Measurements from ENCODE around the gene PCDHGB3. TPM values are rescaled to one million over a fixed set of nuclear protein-coding genes. Genes with fewer than 3 reads are reported as not detected.

Gene PCDHGB3
- total RNA-seq (10 to 100 TPM in 4 of 9 donors, 1 to 10 TPM in 5; 4.0 to 14.9 (median 9.8) TPM), polyA plus RNA-seq (1 to 10 TPM; 1.7 to 5.4 TPM)
- long read RNA-seq, donor 1 = 0 reads
- long read RNA-seq, donor 2 = 0 reads
- long read RNA-seq, donor 3 = 0 reads

DNA sequence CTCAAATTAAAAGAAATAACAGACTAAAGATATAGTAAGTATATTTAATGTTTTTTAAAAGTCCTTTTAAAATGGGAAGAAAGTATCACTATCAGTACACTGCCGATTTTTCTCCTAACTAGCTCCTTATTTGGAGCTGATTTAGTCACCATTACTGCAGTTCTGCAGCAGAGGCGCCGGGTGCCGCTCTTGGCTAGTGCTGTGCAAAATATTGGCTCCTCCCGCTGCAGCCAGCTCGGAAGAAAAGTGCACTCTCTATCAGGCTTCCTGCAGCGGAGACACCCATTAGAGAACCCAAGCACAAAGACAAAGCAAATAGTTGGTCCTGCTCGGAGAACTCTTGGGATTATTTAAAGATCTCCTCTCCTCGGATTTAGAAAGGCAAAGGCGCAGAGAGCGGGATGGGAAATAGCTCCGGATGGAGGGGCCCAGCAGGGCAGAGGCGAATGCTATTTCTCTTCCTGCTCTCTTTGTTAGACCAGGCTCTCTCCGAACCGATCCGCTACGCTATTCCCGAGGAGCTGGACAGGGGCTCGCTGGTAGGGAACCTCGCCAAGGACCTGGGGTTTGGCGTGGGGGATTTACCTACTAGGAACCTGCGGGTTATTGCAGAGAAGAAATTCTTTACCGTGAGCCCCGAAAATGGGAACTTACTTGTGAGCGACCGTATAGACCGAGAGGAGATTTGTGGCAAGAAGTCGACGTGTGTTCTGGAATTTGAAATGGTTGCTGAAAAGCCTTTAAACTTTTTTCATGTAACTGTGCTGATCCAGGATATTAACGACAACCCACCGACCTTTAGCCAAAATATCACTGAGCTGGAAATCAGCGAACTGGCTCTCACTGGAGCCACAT lies at the start of gene PCDHGB3:
Gene PCDHGB3 (plus strand): TSS at position 249 of the 855 bp plus-strand sequence. CDS start 153 bp downstream, at position 402.
- 22 to 39% (median 27%) methylated on average over 30 to 32 of the region's 32 CpGs for WGBS, 4 donors
- H3K4me1 ChIP-seq = peaks cover 0 to 31% (median 2%) of the 10 kb centered on the region in 12 donors
- peaks cover 0 to 100% (median 62%) of the 10 kb centered on the region in 12 donors for H3K9me3 ChIP-seq
- DNase-seq (peak in 3 of 5 donors; percentile 40 to 70 (median 62)), ATAC-seq (peak; percentile 75 to 92 (median 89))
- H3K4me3 ChIP-seq = peak within 1 kb of the TSS in 9 of 12 donors; percentile 22 to 44 (median 38)
- peaks cover 0 to 50% (median 0%) of the 10 kb centered on the region in 9 donors for H3K27me3 ChIP-seq
- H3K27ac ChIP-seq = peak within 1 kb of the TSS in 6 of 12 donors; percentile 16 to 53 (median 44)
- peaks cover 0 to 36% (median 0%) of the 10 kb centered on the region in 9 donors for H3K36me3 ChIP-seq
- TF ChIP-seq, protein P1, sequence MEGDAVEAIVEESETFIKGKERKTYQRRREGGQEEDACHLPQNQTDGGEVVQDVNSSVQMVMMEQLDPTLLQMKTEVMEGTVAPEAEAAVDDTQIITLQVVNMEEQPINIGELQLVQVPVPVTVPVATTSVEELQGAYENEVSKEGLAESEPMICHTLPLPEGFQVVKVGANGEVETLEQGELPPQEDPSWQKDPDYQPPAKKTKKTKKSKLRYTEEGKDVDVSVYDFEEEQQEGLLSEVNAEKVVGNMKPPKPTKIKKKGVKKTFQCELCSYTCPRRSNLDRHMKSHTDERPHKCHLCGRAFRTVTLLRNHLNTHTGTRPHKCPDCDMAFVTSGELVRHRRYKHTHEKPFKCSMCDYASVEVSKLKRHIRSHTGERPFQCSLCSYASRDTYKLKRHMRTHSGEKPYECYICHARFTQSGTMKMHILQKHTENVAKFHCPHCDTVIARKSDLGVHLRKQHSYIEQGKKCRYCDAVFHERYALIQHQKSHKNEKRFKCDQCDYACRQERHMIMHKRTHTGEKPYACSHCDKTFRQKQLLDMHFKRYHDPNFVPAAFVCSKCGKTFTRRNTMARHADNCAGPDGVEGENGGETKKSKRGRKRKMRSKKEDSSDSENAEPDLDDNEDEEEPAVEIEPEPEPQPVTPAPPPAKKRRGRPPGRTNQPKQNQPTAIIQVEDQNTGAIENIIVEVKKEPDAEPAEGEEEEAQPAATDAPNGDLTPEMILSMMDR (IDR thresholded peaks at IDR 0.05) = peak in 11 of 12 donors; percentile 15 to 55 (median 38)
- no peak for TF ChIP-seq POLR2A (IDR thresholded peaks at IDR 0.05)
- intact Hi-C loops (cut with DNase I) = loop anchor here in 2 of 10 donors (10.0 kb wide), 1 partner anchor 45 kb away; the partner anchor contains the start of genes PCDHGA10 (in 2 of the 2) and PCDHGB7 (in 2 of the 2)

DNA sequence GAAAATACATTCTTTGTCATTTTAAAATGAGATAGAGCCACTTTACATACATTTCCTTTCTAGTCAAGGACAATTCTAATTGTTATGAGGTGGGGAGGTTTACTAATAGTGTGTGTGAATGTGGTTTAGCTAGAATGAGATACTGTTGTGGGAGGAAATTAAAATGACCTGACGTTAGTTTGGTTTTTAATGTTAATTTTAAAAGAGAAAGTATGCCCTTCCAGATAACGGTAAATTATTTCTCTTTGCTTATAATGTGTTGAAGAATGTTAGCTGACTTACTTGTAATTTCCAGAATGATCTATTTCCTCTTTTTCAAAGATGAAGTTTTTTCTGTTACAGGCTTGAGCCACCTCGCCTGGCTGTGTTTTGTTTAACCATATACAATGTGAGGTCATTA lies 47.8 kb upstream of the PCDHGB3 start:
- intact Hi-C loops (cut with DNase I) = loop anchor here in 4 of 10 donors (5.0 to 10.0 kb wide), 3 partner anchors 203 to 243 kb away; no protein-coding TSS in a partner anchor
- peaks cover 0 to 21% (median 9%) of the 10 kb centered on the region in 12 donors for H3K4me1 ChIP-seq
- peaks cover 0 to 27% (median 13%) of the 10 kb centered on the region in 9 donors for H3K36me3 ChIP-seq
- no peak overlapping the region for H3K27ac ChIP-seq
- H3K4me3 ChIP-seq = no peak overlapping the region
- H3K9me3 ChIP-seq = peaks cover 4 to 61% (median 34%) of the 10 kb centered on the region in 12 donors
- H3K27me3 ChIP-seq = no peaks in the 10 kb centered on the region
- ATAC-seq (no peak), DNase-seq (no peak)
- 88 to 94% (median 92%) methylated on average over 3 of the region's 3 CpGs for WGBS, 4 donors
- TF ChIP-seq POLR2A (IDR thresholded peaks at IDR 0.05) = no peak
- TF ChIP-seq, protein P1 (IDR thresholded peaks at IDR 0.05) = no peak

DNA sequence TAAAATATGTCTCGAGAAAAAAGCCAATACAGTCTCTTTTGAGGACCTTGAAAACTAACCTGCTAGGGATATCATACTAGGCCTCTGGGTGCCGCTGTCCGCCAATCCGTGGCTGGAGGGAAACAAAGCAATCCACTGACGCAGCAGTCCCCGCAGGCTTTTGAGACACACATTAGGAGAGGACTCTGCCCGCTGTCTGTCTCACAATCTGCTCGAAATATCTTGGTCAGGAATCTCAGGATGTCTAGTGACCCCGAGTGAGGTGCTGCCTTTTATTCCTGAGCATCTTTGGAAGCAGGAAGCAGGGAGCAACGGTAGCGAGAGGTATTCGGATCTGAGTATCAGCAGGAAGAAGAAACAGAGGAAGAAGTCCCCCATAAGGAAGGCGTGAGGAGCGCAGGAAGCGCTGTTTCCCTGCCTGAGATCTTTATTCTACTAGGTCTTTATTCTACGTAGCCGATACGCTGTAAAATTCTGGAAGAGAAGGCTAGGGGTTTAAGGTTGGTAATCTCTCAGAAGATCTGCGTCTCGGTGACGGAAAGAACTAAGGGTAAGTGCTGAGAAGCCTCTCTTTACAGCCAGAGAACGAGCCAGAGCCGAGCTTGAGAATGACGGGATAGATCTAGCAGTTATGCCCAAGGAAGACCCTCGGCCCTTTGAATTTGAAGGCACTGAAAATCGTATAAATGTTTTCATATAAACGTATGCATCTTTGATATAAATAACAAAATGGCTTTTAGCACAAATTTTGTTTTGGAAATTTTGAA lies 43.8 kb upstream of the PCDHGB3 start:
- DNase-seq (peak; percentile 63 to 82 (median 74)), ATAC-seq (peak; percentile 77 to 94 (median 92))
- peak in 1 of 2 donors; percentile 50 for TF ChIP-seq POLR2A (IDR thresholded peaks at IDR 0.05)
- TF ChIP-seq, protein P1 (IDR thresholded peaks at IDR 0.05) = peak; percentile 37 to 71 (median 56)
- peak overlapping the region; percentile 14 to 63 (median 52) for H3K4me3 ChIP-seq
- peaks cover 0 to 9% (median 1%) of the 10 kb centered on the region in 12 donors for H3K4me1 ChIP-seq
- H3K36me3 ChIP-seq = peaks cover 0 to 6% (median 0%) of the 10 kb centered on the region in 9 donors
- H3K9me3 ChIP-seq = peaks cover 0 to 59% (median 17%) of the 10 kb centered on the region in 12 donors
- peak overlapping the region; percentile 36 to 84 (median 76) for H3K27ac ChIP-seq
- peaks cover 0 to 10% (median 0%) of the 10 kb centered on the region in 9 donors for H3K27me3 ChIP-seq
- intact Hi-C loops (cut with DNase I) = loop anchor here in 4 of 10 donors (5.0 to 10.0 kb wide), 3 partner anchors 199 to 239 kb away; no protein-coding TSS in a partner anchor
- 6 to 12% (median 8%) methylated on average over 27 of the region's 27 CpGs for WGBS, 4 donors
